Measurements from ENCODE around the gene FAM13B.
"Not testable (repeated sequence)": the region's sequence is repeated elsewhere in the genome, so short reads cannot be mapped to it uniquely, and the experiment has no call there.

Gene FAM13B

DNA sequence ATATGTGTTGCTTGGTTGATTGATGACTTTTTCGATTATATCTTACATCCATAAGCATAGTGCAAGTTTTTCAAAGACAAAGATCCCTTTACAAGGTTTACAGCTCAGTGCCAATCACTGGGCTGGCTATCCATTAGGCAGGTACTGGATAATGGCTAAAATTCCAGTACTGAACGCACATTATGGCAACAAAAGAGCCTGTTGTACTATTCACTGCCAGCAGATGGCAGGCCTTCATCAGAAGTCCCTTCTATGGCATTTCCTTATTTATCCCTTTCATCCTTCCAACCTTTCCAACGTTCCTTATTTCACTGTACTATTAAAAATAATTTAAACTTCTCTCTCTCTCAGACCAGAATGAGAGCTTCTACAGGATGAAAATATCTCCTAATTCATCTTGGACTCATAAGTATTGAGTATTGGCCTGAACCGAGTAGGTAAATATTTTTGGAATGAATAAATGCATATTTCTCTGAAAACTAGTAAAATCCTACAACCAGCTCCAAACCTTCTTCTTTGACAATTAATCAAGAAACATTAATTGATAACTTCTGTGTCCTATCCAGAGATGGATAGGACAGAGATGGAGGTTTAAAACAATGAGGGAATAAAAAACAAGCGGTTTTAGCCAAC lies 44.3 kb upstream of the FAM13B start:
- Histone ChIP-seq H3K4me2 (ENCODE audit: low read depth, low read length, poor library complexity, severe bottlenecking) (no peak overlapping the region), H3K4me1 (ENCODE audit: insufficient read depth, low read length, poor library complexity, severe bottlenecking) (no peaks in the 10 kb centered on the region), H3K9me2 (replicated peaks; ENCODE audit: low read depth, low read length) (no peaks in the 10 kb centered on the region), H2AFZ (ENCODE audit: low read length) (peak overlapping the region; percentile 48), H3K4me3 (ENCODE audit: low read length, poor library complexity, severe bottlenecking) (no peak overlapping the region), H3K9ac (ENCODE audit: low read depth, low read length, poor library complexity, severe bottlenecking) (no peak overlapping the region), H3K9me3 (ENCODE audit: insufficient read depth, low read depth, low read length) (no peaks in the 10 kb centered on the region), H3K27me3 (ENCODE audit: insufficient read depth, low read length, poor library complexity, severe bottlenecking) (no peaks in the 10 kb centered on the region), H3K36me3 (ENCODE audit: insufficient read depth, low read length) (no peaks in the 10 kb centered on the region), H3K79me2 (ENCODE audit: insufficient read depth, low read length) (no peaks in the 10 kb centered on the region), H4K20me1 (ENCODE audit: insufficient read depth, low read length, poor library complexity, severe bottlenecking) (no peaks in the 10 kb centered on the region), H3F3A (ENCODE audit: low read depth) (no peaks in the 10 kb centered on the region)
- TF ChIP-seq, protein P1, sequence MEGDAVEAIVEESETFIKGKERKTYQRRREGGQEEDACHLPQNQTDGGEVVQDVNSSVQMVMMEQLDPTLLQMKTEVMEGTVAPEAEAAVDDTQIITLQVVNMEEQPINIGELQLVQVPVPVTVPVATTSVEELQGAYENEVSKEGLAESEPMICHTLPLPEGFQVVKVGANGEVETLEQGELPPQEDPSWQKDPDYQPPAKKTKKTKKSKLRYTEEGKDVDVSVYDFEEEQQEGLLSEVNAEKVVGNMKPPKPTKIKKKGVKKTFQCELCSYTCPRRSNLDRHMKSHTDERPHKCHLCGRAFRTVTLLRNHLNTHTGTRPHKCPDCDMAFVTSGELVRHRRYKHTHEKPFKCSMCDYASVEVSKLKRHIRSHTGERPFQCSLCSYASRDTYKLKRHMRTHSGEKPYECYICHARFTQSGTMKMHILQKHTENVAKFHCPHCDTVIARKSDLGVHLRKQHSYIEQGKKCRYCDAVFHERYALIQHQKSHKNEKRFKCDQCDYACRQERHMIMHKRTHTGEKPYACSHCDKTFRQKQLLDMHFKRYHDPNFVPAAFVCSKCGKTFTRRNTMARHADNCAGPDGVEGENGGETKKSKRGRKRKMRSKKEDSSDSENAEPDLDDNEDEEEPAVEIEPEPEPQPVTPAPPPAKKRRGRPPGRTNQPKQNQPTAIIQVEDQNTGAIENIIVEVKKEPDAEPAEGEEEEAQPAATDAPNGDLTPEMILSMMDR (conservative IDR thresholded peaks at IDR 0.05; ENCODE audit: low read length) = peak; percentile 97
- TF ChIP-seq EZH2phosphoT487 (IDR thresholded peaks at IDR 0.05; ENCODE audit: borderline replicate concordance) = no peak

DNA sequence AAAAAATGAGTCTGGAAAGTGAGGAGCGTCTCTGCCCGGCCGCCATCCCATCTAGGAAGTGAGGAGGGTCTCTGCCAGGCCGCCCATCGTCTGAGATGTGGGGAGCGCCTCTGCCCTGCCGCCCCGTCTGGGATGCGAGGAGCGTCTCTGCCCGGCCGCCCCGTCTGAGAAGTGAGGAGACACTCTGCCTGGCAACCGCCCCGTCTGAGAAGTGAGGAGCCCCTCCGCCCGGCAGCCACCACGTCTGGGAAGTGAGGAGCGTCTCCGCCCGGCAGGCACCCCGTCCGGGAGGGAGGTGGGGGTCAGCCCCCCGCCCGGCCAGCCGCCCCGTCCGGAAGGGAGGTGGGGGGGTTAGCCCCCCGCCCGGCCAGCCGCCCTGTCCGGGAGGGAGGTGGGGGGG lies 37.1 kb upstream of the FAM13B start:
- not testable (repeated sequence) for H4K20me1 ChIP-seq (ENCODE audit: insufficient read depth, low read length, poor library complexity, severe bottlenecking); H3F3A ChIP-seq (ENCODE audit: low read depth); H3K9me2 ChIP-seq (replicated peaks; ENCODE audit: low read depth, low read length); H3K4me2 ChIP-seq (ENCODE audit: low read depth, low read length, poor library complexity, severe bottlenecking); H3K79me2 ChIP-seq (ENCODE audit: insufficient read depth, low read length); H2AFZ ChIP-seq (ENCODE audit: low read length); H3K27me3 ChIP-seq (ENCODE audit: insufficient read depth, low read length, poor library complexity, severe bottlenecking); H3K4me1 ChIP-seq (ENCODE audit: insufficient read depth, low read length, poor library complexity, severe bottlenecking); H3K36me3 ChIP-seq (ENCODE audit: insufficient read depth, low read length); H3K4me3 ChIP-seq (ENCODE audit: low read length, poor library complexity, severe bottlenecking); H3K9ac ChIP-seq (ENCODE audit: low read depth, low read length, poor library complexity, severe bottlenecking); H3K9me3 ChIP-seq (ENCODE audit: insufficient read depth, low read depth, low read length)

DNA sequence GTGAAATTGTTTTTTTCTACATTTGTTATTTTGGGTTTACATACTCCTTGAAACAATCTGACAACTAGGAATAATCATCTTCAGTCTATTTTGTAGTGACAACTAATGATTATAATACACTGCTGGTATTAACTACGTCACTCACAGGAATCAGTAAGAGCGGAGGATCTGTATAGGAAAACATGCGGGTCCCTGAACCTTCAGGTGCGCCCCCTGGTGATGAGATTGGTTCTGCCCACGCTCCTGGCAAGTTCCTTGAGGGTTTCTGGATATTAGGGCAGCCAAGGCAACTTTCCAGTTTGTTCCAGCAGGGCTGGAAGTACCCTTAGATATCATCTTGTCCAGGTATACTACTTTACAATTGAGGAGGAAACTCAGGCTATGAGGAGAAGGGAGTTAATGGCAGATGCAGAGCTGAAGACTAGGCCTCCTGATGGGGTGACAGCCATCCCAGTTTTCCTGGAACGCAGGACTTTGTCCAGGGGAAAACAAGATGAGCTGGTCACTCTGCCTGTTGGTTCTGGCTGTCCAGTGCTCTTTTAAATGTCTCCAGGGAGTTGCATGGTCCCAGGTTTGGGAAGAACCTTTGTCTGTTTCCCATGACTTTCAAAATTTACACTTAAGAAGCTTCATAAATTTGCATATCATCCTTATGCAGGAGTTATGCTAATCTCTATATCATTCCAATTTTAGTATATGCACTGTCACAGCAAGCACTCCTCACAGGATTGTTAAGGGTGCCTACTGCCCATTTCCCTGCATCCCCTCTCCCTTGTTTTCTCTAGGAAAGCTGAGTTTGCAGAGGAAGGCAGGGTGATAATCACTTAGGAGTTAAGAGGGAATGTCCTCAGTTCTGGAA lies 36.1 kb upstream of the FAM13B start:
- H3K27me3 ChIP-seq (ENCODE audit: insufficient read depth, low read length, poor library complexity, severe bottlenecking) = no peaks in the 10 kb centered on the region
- no peaks in the 10 kb centered on the region for H3F3A ChIP-seq (ENCODE audit: low read depth)
- H3K4me3 ChIP-seq (ENCODE audit: low read length, poor library complexity, severe bottlenecking) = no peak overlapping the region
- H4K20me1 ChIP-seq (ENCODE audit: insufficient read depth, low read length, poor library complexity, severe bottlenecking) = no peaks in the 10 kb centered on the region
- H3K79me2 ChIP-seq (ENCODE audit: insufficient read depth, low read length) = no peaks in the 10 kb centered on the region
- H3K4me2 ChIP-seq (ENCODE audit: low read depth, low read length, poor library complexity, severe bottlenecking) = no peak overlapping the region
- no peaks in the 10 kb centered on the region for H3K4me1 ChIP-seq (ENCODE audit: insufficient read depth, low read length, poor library complexity, severe bottlenecking)
- peak overlapping the region; percentile 36; the same call in 1 of the 2 replicates for H2AFZ ChIP-seq (ENCODE audit: low read length)
- H3K9me2 ChIP-seq (replicated peaks; ENCODE audit: low read depth, low read length) = no peaks in the 10 kb centered on the region
- H3K9me3 ChIP-seq (ENCODE audit: insufficient read depth, low read depth, low read length) = no peaks in the 10 kb centered on the region
- TF ChIP-seq EZH2phosphoT487 (IDR thresholded peaks at IDR 0.05; ENCODE audit: borderline replicate concordance) = no peak
- TF ChIP-seq, protein P1 (conservative IDR thresholded peaks at IDR 0.05; ENCODE audit: low read length) = peak; percentile 96
- H3K36me3 ChIP-seq (ENCODE audit: insufficient read depth, low read length) = no peaks in the 10 kb centered on the region
- H3K9ac ChIP-seq (ENCODE audit: low read depth, low read length, poor library complexity, severe bottlenecking) = no peak overlapping the region

Data from Loucy (cell line).